Kidney epithelial cell (primary cell): Measurements from ENCODE around the gene FBXO38. TPM values are rescaled to one million over a fixed set of nuclear protein-coding genes. Genes with fewer than 3 reads are reported as not detected.

ENCODE experiments used
- DNase-seq: peaks from one replicate; pipeline ENCODE4 v3.0.0-alpha.2; 2010; ENCODE audit warnings: low read depth
- H3K27me3 ChIP-seq: 2 replicates; pipeline ENCODE4 v1.6.0; 2011; ENCODE audit warnings: low read length; ENCODE audit not compliant: control insufficient read depth, insufficient read depth
- H3K36me3 ChIP-seq: 2 replicates; pipeline ENCODE4 v1.5.1; 2011; ENCODE audit warnings: low read length; ENCODE audit not compliant: control insufficient read depth, insufficient read depth
- H3K4me3 ChIP-seq: 2 replicates; pipeline ENCODE4 v1.5.1; 2011; ENCODE audit warnings: low read depth, mild to moderate bottlenecking, control low read depth, low read length
- total RNA-seq: library from RNA; depleted of rRNA; stranded (reverse); fragments of >200 nt; gene quantifications from 2 replicates; pipeline ENCODE4 v1.2.3, GENCODE V29; 2015
- TF ChIP-seq, protein P1 (sequence below): IDR thresholded peaks from 2 replicates; pipeline ENCODE4 v1.5.1; 2011; ENCODE audit warnings: mild to moderate bottlenecking, moderate library complexity, low read length, control low read depth, inconsistent platforms; ENCODE audit not compliant: insufficient read depth, poor library complexity, severe bottlenecking

The FBXO38 gene
- total RNA-seq, 1 donor from 2014 or later: 33.1 TPM

DNA sequence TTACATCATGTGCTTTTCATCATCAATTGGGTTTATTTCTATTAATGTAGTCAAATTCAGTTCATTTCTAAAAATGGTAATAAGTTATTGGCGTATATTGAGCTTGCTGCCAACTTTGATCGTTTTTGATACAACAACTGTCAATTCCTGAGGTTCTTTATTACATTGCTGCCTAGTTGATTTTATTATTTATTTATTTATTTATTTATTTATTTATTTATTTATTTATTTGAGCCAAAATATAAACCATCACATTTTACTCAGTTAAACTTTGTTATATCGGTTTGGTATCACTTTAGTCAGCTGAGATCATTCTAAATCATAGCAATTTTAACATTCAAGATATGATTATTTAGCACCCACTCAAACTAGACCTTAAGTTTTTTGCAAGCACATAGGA, 100.0 kb downstream of the FBXO38 start:
- no peaks in the 10 kb centered on the region for H3K27me3 ChIP-seq
- H3K4me3 ChIP-seq: no peak overlapping the region
- H3K36me3 ChIP-seq: no peaks in the 10 kb centered on the region
- DNase-seq: no peak
- TF ChIP-seq, protein P1, sequence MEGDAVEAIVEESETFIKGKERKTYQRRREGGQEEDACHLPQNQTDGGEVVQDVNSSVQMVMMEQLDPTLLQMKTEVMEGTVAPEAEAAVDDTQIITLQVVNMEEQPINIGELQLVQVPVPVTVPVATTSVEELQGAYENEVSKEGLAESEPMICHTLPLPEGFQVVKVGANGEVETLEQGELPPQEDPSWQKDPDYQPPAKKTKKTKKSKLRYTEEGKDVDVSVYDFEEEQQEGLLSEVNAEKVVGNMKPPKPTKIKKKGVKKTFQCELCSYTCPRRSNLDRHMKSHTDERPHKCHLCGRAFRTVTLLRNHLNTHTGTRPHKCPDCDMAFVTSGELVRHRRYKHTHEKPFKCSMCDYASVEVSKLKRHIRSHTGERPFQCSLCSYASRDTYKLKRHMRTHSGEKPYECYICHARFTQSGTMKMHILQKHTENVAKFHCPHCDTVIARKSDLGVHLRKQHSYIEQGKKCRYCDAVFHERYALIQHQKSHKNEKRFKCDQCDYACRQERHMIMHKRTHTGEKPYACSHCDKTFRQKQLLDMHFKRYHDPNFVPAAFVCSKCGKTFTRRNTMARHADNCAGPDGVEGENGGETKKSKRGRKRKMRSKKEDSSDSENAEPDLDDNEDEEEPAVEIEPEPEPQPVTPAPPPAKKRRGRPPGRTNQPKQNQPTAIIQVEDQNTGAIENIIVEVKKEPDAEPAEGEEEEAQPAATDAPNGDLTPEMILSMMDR: no peak

- H3K27me3 ChIP-seq: no peaks in the 10 kb centered on the region
Measured at GRCh38 chr5:148484651-148485050, 100.9 kb downstream of the FBXO38 start.

DNA sequence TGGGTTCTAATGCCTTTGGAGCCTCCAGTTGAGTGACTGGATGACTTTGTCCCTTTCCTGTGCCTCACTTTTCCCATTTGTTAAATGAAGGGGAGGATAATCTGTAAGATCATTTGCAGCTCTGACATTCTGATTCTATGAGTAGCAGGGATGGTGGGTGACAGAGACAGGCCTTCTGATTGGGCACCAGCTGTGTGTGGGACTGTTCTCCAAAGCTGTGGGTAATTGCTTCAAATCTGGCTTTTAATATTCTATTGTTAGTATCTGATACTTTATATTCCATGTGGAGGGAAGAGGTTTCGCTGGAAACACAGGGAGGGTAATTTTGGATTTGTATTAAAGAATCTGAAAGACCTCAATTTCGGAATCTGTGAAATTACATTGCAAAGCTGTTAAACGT, 102.7 kb downstream of the FBXO38 start:
- Histone ChIP-seq H3K36me3 (no peaks in the 10 kb centered on the region), H3K4me3 (no peak overlapping the region), H3K27me3 (no peaks in the 10 kb centered on the region)
- no peak for DNase-seq
- TF ChIP-seq, protein P1: no peak

More at GRCh38 chr5:148484651-148485050, 100.9 kb downstream of the FBXO38 start:
- H3K4me3 ChIP-seq: no peak overlapping the region
- no peaks in the 10 kb centered on the region for H3K36me3 ChIP-seq
- no peak for DNase-seq
- TF ChIP-seq, protein P1: no peak

DNA sequence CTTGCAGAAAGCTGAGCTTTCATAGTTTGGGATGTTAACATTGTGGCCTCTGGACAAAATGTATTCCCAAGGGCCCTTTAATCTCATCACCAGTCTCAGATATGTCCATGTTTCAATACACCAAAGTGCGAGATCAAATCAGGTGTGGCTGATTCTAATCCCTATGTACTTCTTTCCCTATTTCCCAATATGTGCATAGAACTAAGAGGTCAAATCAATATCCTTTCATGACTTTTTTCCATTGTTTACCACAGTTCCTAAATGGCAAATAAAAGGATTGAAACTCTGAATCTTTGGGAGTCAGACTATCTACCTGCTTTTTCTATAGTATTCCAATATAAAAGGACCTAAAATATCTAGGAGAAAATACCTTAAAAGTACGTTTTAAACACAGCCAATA, 105.0 kb downstream of the FBXO38 start:
- DNase-seq: no peak
- H3K36me3 ChIP-seq: no peaks in the 10 kb centered on the region
- H3K27me3 ChIP-seq: no peaks in the 10 kb centered on the region
- TF ChIP-seq, protein P1: no peak
- H3K4me3 ChIP-seq: no peak overlapping the region

- no peaks in the 10 kb centered on the region for H3K27me3 ChIP-seq
- TF ChIP-seq, protein P1: no peak
- H3K36me3 ChIP-seq: no peaks in the 10 kb centered on the region
- H3K4me3 ChIP-seq: no peak overlapping the region
- no peak for DNase-seq
Measured at GRCh38 chr5:148491015-148491792, 107.4 kb downstream of the FBXO38 start.

DNA sequence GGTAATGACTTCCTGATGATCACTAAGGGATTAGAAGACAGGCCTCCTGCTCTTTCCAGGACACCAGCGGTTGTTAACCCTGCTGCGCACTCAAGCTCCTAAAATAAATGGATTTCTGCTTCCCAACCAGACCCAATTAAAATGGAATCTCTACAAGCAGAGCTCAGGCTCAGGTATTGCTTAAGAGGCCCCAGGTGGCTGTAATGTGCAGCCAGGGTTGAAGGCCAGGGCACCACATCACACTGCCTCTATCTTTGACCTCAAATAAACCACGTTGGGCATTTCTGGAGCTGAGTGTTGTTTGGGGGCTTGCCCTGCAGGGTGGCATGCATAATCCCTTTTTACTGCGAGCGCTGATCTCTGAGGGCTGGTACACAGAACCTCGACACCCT, 108.0 kb downstream of the FBXO38 start:
- no peaks in the 10 kb centered on the region for H3K27me3 ChIP-seq

More for the DNA sequence above, 108.0 kb downstream of the FBXO38 start:
- Histone ChIP-seq H3K4me3 (no peak overlapping the region), H3K36me3 (no peaks in the 10 kb centered on the region)
- TF ChIP-seq, protein P1: no peak
- no peak for DNase-seq
